ENCODE data around the gene CHST9.

DNA sequence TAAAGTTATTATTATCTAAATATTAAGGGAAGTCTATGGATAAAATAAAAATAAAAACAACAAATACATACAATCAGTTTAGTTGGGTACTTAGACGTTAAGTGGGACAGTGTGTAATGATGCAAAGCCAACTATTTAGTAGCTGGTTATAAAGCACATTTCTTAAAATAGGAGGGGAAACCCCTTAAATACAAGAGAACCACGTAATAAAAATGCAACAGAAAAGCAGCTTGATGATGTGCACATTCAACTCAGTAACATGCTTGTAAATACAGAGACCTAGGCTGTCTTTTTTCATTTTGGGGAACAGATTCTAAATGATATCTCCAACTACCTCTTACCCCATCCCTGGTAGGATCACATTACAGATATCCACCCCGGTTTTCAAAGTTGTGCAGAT lies 185.3 kb downstream of the CHST9 start:
- no peak for TF ChIP-seq FOXA1 (IDR thresholded peaks at IDR 0.05)
- no peak for TF ChIP-seq FOXM1 (IDR thresholded peaks at IDR 0.05; ENCODE audit: borderline replicate concordance)
- TF ChIP-seq ARNT (IDR thresholded peaks at IDR 0.05), result no peak
- TF ChIP-seq TARDBP (IDR thresholded peaks at IDR 0.05), result no peak
- no peak for TF ChIP-seq SP1 (IDR thresholded peaks at IDR 0.05)
- TF ChIP-seq L3MBTL2 (conservative IDR thresholded peaks at IDR 0.05), result no peak
- no peak for TF ChIP-seq BHLHE40 (IDR thresholded peaks at IDR 0.05; ENCODE audit: borderline replicate concordance)
- TF ChIP-seq FOXK2 (IDR thresholded peaks at IDR 0.05), result no peak
- no peak for TF ChIP-seq NFRKB (IDR thresholded peaks at IDR 0.05)

All from HEK293T (cell line).